IMR-90 (cell line): Measurements from ENCODE around the gene PAX5.

Experiments
- BHLHE40 ChIP-seq: fragments of 150-350 bp; IDR thresholded peaks from 2 replicates; pipeline ENCODE4 v1.6.1; 2016; ENCODE audit warnings: mild to moderate bottlenecking, low read depth, low read length
- CEBPB ChIP-seq: IDR thresholded peaks from 2 replicates; pipeline ENCODE4 v1.6.1; 2012; ENCODE audit warnings: low read depth, low read length, improper control_type of control experiment
- CHD1 ChIP-seq: IDR thresholded peaks from 2 replicates; pipeline ENCODE4 v1.6.1; 2012; ENCODE audit warnings: low read depth, low read length, improper control_type of control experiment
- MAFK ChIP-seq: IDR thresholded peaks from 2 replicates; pipeline ENCODE4 v1.6.1; 2012; ENCODE audit warnings: low read depth, low read length, improper control_type of control experiment
- MAZ ChIP-seq: IDR thresholded peaks from 2 replicates; pipeline ENCODE4 v1.6.1; 2012; ENCODE audit warnings: low read depth, mild to moderate bottlenecking, low read length, improper control_type of control experiment, moderate library complexity, borderline replicate concordance
- MXI1 ChIP-seq: IDR thresholded peaks from 2 replicates; pipeline ENCODE4 v1.6.1; 2012; ENCODE audit warnings: low read depth, mild to moderate bottlenecking, low read length, moderate library complexity, borderline replicate concordance
- POLR2A ChIP-seq: IDR thresholded peaks from 2 replicates; pipeline ENCODE4 v1.6.1; 2012; ENCODE audit warnings: mild to moderate bottlenecking, low read depth, low read length
- RAD21 ChIP-seq: IDR thresholded peaks from 2 replicates; pipeline ENCODE4 v1.6.1; 2012; ENCODE audit warnings: low read length, improper control_type of control experiment
- RCOR1 ChIP-seq: IDR thresholded peaks from 2 replicates; pipeline ENCODE4 v1.6.1; 2012; ENCODE audit warnings: mild to moderate bottlenecking, low read length, improper control_type of control experiment; ENCODE audit not compliant: insufficient replicate concordance
- RFX5 ChIP-seq: IDR thresholded peaks from 2 replicates; pipeline ENCODE4 v1.8.0; 2012; ENCODE audit warnings: low read depth, mild to moderate bottlenecking, low read length, moderate library complexity
- SMC3 ChIP-seq: fragments of 150-350 bp; IDR thresholded peaks from 2 replicates; pipeline ENCODE4 v1.6.1; 2016; ENCODE audit warnings: low read depth, mild to moderate bottlenecking, antibody characterized with exemption, low read length, moderate library complexity
- TF ChIP-seq, protein P1 (sequence below): conservative IDR thresholded peaks from 2 replicates; pipeline ENCODE4 v1.5.1; 2012; ENCODE audit warnings: mild to moderate bottlenecking, low read depth, low read length, improper control_type of control experiment
- TF ChIP-seq, protein P2 (sequence below): fragments of 150-350 bp; IDR thresholded peaks from 2 replicates; pipeline ENCODE4 v1.6.1; 2017; ENCODE audit warnings: mild to moderate bottlenecking, antibody characterized with exemption, low read length, low read depth
- TF ChIP-seq, protein P3 (sequence below): fragments of 150-350 bp; IDR thresholded peaks from 2 replicates; pipeline ENCODE4 v1.6.1; 2016; ENCODE audit warnings: low read depth, mild to moderate bottlenecking, low read length, moderate library complexity, borderline replicate concordance

DNA sequence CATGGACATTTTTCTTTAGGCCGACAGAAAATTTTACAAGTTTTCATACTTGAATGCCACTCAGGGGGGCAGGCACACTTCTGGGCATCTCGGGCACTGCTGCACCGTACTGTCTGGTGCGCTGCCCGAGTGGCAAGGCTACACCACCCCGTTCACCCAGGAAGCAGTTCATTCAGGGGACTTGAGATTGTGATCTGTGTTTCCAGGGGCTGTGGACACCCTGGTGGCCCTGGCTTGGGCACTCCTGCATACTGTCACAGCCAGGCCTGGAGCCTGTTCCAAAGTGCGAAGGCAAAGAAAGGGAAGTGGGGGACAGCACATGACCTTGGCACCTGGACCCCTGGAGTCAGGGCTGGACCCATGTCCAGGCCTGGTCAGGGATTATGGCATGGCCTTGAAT is 197.6 kb downstream of the PAX5 start:
- TF ChIP-seq, protein P1, sequence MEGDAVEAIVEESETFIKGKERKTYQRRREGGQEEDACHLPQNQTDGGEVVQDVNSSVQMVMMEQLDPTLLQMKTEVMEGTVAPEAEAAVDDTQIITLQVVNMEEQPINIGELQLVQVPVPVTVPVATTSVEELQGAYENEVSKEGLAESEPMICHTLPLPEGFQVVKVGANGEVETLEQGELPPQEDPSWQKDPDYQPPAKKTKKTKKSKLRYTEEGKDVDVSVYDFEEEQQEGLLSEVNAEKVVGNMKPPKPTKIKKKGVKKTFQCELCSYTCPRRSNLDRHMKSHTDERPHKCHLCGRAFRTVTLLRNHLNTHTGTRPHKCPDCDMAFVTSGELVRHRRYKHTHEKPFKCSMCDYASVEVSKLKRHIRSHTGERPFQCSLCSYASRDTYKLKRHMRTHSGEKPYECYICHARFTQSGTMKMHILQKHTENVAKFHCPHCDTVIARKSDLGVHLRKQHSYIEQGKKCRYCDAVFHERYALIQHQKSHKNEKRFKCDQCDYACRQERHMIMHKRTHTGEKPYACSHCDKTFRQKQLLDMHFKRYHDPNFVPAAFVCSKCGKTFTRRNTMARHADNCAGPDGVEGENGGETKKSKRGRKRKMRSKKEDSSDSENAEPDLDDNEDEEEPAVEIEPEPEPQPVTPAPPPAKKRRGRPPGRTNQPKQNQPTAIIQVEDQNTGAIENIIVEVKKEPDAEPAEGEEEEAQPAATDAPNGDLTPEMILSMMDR, result no peak
- no peak for TF ChIP-seq POLR2A
- TF ChIP-seq, protein P2, sequence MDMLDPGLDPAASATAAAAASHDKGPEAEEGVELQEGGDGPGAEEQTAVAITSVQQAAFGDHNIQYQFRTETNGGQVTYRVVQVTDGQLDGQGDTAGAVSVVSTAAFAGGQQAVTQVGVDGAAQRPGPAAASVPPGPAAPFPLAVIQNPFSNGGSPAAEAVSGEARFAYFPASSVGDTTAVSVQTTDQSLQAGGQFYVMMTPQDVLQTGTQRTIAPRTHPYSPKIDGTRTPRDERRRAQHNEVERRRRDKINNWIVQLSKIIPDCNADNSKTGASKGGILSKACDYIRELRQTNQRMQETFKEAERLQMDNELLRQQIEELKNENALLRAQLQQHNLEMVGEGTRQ, result no peak
- TF ChIP-seq, protein P3, sequence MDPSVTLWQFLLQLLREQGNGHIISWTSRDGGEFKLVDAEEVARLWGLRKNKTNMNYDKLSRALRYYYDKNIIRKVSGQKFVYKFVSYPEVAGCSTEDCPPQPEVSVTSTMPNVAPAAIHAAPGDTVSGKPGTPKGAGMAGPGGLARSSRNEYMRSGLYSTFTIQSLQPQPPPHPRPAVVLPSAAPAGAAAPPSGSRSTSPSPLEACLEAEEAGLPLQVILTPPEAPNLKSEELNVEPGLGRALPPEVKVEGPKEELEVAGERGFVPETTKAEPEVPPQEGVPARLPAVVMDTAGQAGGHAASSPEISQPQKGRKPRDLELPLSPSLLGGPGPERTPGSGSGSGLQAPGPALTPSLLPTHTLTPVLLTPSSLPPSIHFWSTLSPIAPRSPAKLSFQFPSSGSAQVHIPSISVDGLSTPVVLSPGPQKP, result no peak
- no peak for TF ChIP-seq MAFK
- no peak for TF ChIP-seq CHD1
- no peak for TF ChIP-seq SMC3
- TF ChIP-seq RAD21, result no peak
- TF ChIP-seq MXI1, result no peak
- no peak for TF ChIP-seq MAZ
- TF ChIP-seq CEBPB, result no peak
- TF ChIP-seq RFX5, result no peak
- no peak for TF ChIP-seq BHLHE40
- no peak for TF ChIP-seq RCOR1
